Fibroblast of mammary gland (primary cell): Measurements from ENCODE around the gene ADGRF3.
A peak's percentile ranks its signal among the peaks of the same experiment; 100 is the strongest.
"Not testable (repeated sequence)": the region's sequence is repeated elsewhere in the genome, so short reads cannot be mapped to it uniquely, and the experiment has no call there.

Experiments
- DNase-seq: peaks from one replicate; pipeline ENCODE4 v3.0.0-alpha.2; 2010; ENCODE audit warnings: low read depth
- H3K4me3 ChIP-seq: 2 replicates; pipeline ENCODE4 v1.5.1; 2011; ENCODE audit warnings: low read depth, mild to moderate bottlenecking, low read length, moderate library complexity; ENCODE audit not compliant: control insufficient read depth
- CTCF ChIP-seq: conservative IDR thresholded peaks from 2 replicates; pipeline ENCODE4 v1.5.1; 2011; ENCODE audit warnings: low read depth, low read length, inconsistent platforms; ENCODE audit not compliant: control insufficient read depth, insufficient read depth

Gene ADGRF3

GRCh38 chr2:26337298-26337697 lies 9.3 kb downstream of the ADGRF3 start:
- TF ChIP-seq CTCF, result no peak
- DNase-seq, result no peak
- H3K4me3 ChIP-seq, result no peak overlapping the region

DNA sequence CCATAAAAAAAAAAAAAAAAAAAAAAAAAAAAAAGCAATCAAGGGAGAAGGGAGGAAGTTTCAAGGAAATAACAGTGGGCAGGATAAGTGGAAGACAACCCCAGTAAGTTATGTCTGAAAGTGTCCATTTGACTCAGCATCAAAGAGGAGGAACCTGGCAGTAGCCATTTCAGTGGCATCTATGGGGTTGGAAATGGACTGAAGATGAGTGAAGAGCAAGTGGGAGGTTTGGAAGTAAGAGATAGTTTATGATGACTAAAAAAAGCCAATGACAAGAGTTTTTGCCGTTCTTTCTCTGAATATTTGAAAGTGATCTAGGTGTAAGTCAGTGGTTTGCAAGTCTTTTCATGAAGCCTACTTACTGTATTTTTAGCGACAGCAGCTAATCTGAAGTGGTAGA lies 9.9 kb downstream of the ADGRF3 start:
- DNase-seq, result no peak
- TF ChIP-seq CTCF, result no peak
- H3K4me3 ChIP-seq, result no peak overlapping the region

DNA sequence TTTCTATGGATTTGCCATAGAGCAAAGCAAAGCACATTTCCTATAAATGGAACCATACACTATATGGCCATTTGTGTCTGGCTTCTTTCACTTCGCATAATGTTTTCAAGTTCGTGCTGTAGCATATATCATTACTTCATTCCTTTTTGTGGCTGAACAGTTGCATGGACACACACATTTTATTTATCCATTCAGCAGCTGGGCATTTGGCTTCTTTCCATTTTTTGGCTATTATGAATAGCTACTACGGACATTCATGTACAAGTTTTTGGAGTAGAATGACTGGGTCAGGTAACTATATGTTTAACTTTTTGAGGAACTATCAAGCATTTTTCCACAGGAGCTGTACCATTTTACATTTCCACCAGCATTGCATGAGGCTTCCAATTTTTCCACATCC lies 11.4 kb downstream of the ADGRF3 start:
- no peak overlapping the region for H3K4me3 ChIP-seq
- no peak for TF ChIP-seq CTCF
- peak; percentile 12 for DNase-seq

DNA sequence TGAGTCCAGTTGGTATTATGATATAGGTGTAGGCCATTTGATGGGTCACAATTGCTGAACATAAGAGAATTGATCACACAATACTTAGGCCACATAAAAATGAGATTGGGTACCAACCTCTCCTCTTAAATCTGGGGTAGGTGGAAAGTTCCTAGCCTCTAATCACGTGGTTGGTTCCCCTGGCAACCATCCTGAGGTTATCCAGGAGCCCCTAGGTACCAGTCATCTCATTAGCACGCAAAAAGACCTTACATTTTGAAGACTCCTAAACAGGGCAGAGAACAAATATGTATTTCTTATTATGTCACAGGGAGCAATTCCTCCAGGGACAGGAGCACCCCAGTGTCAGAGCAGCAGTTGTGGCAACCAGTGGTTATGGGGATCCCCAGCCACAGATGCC lies 13.3 kb downstream of the ADGRF3 start:
- H3K4me3 ChIP-seq, result no peak overlapping the region
- no peak for DNase-seq
- TF ChIP-seq CTCF, result no peak

- not testable (repeated sequence) for DNase-seq, H3K4me3 ChIP-seq
Measured at GRCh38 chr2:26331321-26331720, 15.3 kb downstream of the ADGRF3 start.

DNA sequence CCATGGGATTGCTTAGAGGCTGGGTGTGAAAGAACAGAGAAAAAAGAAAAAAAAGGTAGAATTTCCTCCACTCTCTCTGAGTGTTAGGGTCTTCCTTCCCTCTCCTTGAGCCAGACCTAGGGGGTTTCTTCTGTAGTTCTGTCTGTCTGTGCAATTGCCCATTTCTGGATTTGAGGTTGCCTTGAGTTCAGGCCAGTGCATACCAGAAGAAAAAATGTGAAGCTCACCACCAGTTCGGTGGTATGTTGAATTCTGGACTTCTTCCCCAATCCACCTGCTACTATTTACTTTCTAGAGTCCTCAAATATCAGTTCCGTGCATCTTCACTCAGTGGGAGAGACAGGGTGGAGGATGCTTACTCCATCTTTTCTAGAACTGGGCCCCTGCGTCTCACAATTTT lies 16.0 kb downstream of the ADGRF3 start:
- DNase-seq, result no peak
- TF ChIP-seq CTCF, result no peak
- no peak overlapping the region for H3K4me3 ChIP-seq

- peak; percentile 92 for TF ChIP-seq CTCF
- H3K4me3 ChIP-seq, result no peak overlapping the region
- peak; percentile 88 for DNase-seq
Measured at GRCh38 chr2:26330114-26330549, 16.5 kb downstream of the ADGRF3 start.

- not testable (repeated sequence) for H3K4me3 ChIP-seq
Measured at GRCh38 chr2:26329083-26329482, 17.5 kb downstream of the ADGRF3 start.

More at GRCh38 chr2:26329083-26329482, 17.5 kb downstream of the ADGRF3 start:
- DNase-seq, result not testable (repeated sequence)
